Sigmoid colon (tissue), 3 donors: ENCODE measurements around the gene NFIA.

Source experiments
- CTCF ChIP-seq, 4 experiments: fragments of 450-650 bp in 3 of 4; fragments of 200-600 bp in 1 of 4; IDR thresholded peaks; one replicate each; pipeline ENCODE4 v1.5.1; 2016 to 2019; ENCODE audit warnings: antibody characterized with exemption in 4 of 4, mild to moderate bottlenecking in 3 of 4, moderate library complexity in 2 of 4
- POLR2A ChIP-seq, 2 donors: fragments of 450-650 bp; IDR thresholded peaks; one replicate each; pipeline ENCODE4 v1.6.1; 2016; ENCODE audit warnings: antibody characterized with exemption in 2 of 2, mild to moderate bottlenecking in 2 of 2, moderate library complexity in 2 of 2

- TF ChIP-seq CTCF (IDR thresholded peaks at IDR 0.05) (no peak), POLR2A (IDR thresholded peaks at IDR 0.05) (no peak)
These were observed 105.2 kb downstream of the NFIA start for GRCh38 chr1:61187352-61188086.
